GM19463 (cell line): ENCODE data around the gene GRIP1.
"Not testable (repeated sequence)": the region's sequence is repeated elsewhere in the genome, so short reads cannot be mapped to it uniquely, and the experiment has no call there.

Experiments used
- ATAC-seq: cut with Tn5 transposase; IDR thresholded peaks from one replicate; pipeline ENCODE4 v1.9.1; 2021; ENCODE audit warnings: mild to moderate bottlenecking, moderate library complexity; ENCODE audit not compliant: unreplicated experiment

The GRIP1 gene

GRCh38 chr12:66541426-66541825 lies 137.4 kb downstream of the GRIP1 start:
- no peak for ATAC-seq

- no peak for ATAC-seq
These were observed 139.4 kb downstream of the GRIP1 start for GRCh38 chr12:66539431-66539830.

GRCh38 chr12:66538970-66539369 lies 139.9 kb downstream of the GRIP1 start:
- no peak for ATAC-seq

GRCh38 chr12:66537876-66538275 lies 141.0 kb downstream of the GRIP1 start:
- no peak for ATAC-seq

- ATAC-seq: no peak
These were observed 145.1 kb downstream of the GRIP1 start for GRCh38 chr12:66533767-66534166.

- ATAC-seq: no peak
These were observed 147.1 kb downstream of the GRIP1 start for GRCh38 chr12:66531766-66532165.

GRCh38 chr12:66529934-66530333 lies 148.9 kb downstream of the GRIP1 start:
- ATAC-seq: no peak

GRCh38 chr12:66516561-66516960 lies 162.3 kb downstream of the GRIP1 start:
- ATAC-seq: no peak

GRCh38 chr12:66516133-66516532 lies 162.7 kb downstream of the GRIP1 start:
- ATAC-seq: no peak

GRCh38 chr12:66514581-66514980 lies 164.3 kb downstream of the GRIP1 start:
- ATAC-seq: no peak

GRCh38 chr12:66508025-66508424 lies 170.9 kb downstream of the GRIP1 start:
- ATAC-seq: no peak

GRCh38 chr12:66503746-66504145 lies 175.1 kb downstream of the GRIP1 start:
- no peak for ATAC-seq

GRCh38 chr12:66502911-66503310 lies 176.0 kb downstream of the GRIP1 start:
- ATAC-seq: no peak

- peak; percentile 81 for ATAC-seq
These were observed 178.0 kb downstream of the GRIP1 start for GRCh38 chr12:66500841-66501240.

- no peak for ATAC-seq
These were observed 178.8 kb downstream of the GRIP1 start for GRCh38 chr12:66500091-66500490.

GRCh38 chr12:66499000-66499399 lies 179.9 kb downstream of the GRIP1 start:
- no peak for ATAC-seq

GRCh38 chr12:66498059-66498458 lies 180.8 kb downstream of the GRIP1 start:
- ATAC-seq: not testable (repeated sequence)

- no peak for ATAC-seq
These were observed 181.6 kb downstream of the GRIP1 start for GRCh38 chr12:66497008-66497897.

GRCh38 chr12:66496595-66496994 lies 182.3 kb downstream of the GRIP1 start:
- no peak for ATAC-seq

- ATAC-seq: no peak
These were observed 183.2 kb downstream of the GRIP1 start for GRCh38 chr12:66495709-66496108.

GRCh38 chr12:66493819-66494218 lies 185.1 kb downstream of the GRIP1 start:
- no peak for ATAC-seq

GRCh38 chr12:66491853-66492252 lies 187.0 kb downstream of the GRIP1 start:
- no peak for ATAC-seq
